Endothelial cell of umbilical vein (primary cell): Measurements from ENCODE around the gene RGL4. TPM values are rescaled to one million over a fixed set of nuclear protein-coding genes. Genes with fewer than 3 reads are reported as not detected.

ENCODE experiments used
- BruUV-seq: library from RNA; stranded (reverse); fragments of 400-500 nt; replicated peaks from 2 replicates; lab custom pipeline; 2021; lab: Mats Ljungman, UMichigan
- CTCF ChIA-PET: fragments of 300-600, 350-600 bp; sonication (Branson Sonifier 250); formaldehyde crosslinking; loops from one replicate; lab custom pipeline; 2021; ENCODE audit warnings: antibody characterized with exemption, inconsistent platforms; lab: Charles Lee
- POLR2A ChIA-PET: fragments of 300-600, 350-600 bp; sonication (Branson Sonifier 250); formaldehyde crosslinking; loops from one replicate; lab custom pipeline; 2021; ENCODE audit warnings: antibody characterized with exemption, inconsistent platforms; lab: Charles Lee
- DNase-seq: peaks from one replicate; pipeline ENCODE4 v3.0.0-alpha.2; 2011; ENCODE audit warnings: low read depth, low spot score
- FAIRE-seq: peaks from 2 replicates; lab custom pipeline; 2011; peaks lifted over from hg19 to GRCh38; lab: Jason Lieb, UNC
- H2AFZ ChIP-seq: 2 replicates; pipeline ENCODE4 v1.6.0; 2012; ENCODE audit warnings: low read depth, low read length, control low read depth, inconsistent platforms
- H3K27ac ChIP-seq: 2 replicates; pipeline ENCODE4 v1.5.1; 2011; ENCODE audit warnings: low read depth, mild to moderate bottlenecking, control low read depth, low read length, moderate library complexity; ENCODE audit not compliant: insufficient read depth
- H3K27me3 ChIP-seq, 2 experiments: 2 replicates each; pipeline versions ENCODE4 v1.6.0 to v1.6.1; 2011; ENCODE audit warnings: low read length in 2 of 2, mixed read lengths in 1 of 2; ENCODE audit not compliant: control insufficient read depth in 2 of 2, insufficient read depth in 2 of 2
- H3K36me3 ChIP-seq, 2 experiments: 2 replicates in 1 of 2; 3 replicates in 1 of 2; pipeline ENCODE4 v1.5.1; 2011; ENCODE audit warnings: low read length in 2 of 2, mild to moderate bottlenecking in 1 of 2, moderate library complexity in 1 of 2; ENCODE audit not compliant: control insufficient read depth in 2 of 2, insufficient read depth in 2 of 2; ENCODE audit errors: extremely low read depth in 1 of 2
- H3K4me1 ChIP-seq: 3 replicates; pipeline ENCODE4 v1.5.1; 2011; ENCODE audit warnings: mild to moderate bottlenecking, low read length; ENCODE audit not compliant: control insufficient read depth, insufficient read depth; ENCODE audit errors: extremely low read depth
- H3K4me2 ChIP-seq: 2 replicates; pipeline ENCODE4 v1.6.1; 2011; ENCODE audit warnings: low read length, control low read depth, mixed read lengths; ENCODE audit not compliant: insufficient read depth
- H3K4me3 ChIP-seq, 3 experiments: fragments of 200-600 bp in 1 of 3; sonication (generic), shearing (Covaris generic) in 1 of 3; replicated peaks in 1 of 3; 2 replicates each; pipeline ENCODE4 v1.5.1; 2011 to 2016; ENCODE audit warnings: control low read depth in 3 of 3, low read length in 3 of 3, mild to moderate bottlenecking in 2 of 3, inconsistent platforms in 1 of 3, low read depth in 1 of 3, moderate library complexity in 1 of 3; ENCODE audit not compliant: insufficient read depth in 1 of 3
- H3K79me2 ChIP-seq: 2 replicates; pipeline ENCODE4 v1.6.0; 2012; ENCODE audit warnings: low read length, inconsistent platforms; ENCODE audit not compliant: control insufficient read depth, insufficient read depth
- H3K9ac ChIP-seq: replicated peaks from 2 replicates; pipeline ENCODE3; 2011; ENCODE audit warnings: low read length, control low read depth; ENCODE audit not compliant: insufficient read depth; ENCODE audit errors: extremely low read depth
- H3K9me1 ChIP-seq: replicated peaks from 3 replicates; pipeline ENCODE4 v1.6.0; 2011; ENCODE audit warnings: mild to moderate bottlenecking, low read length; ENCODE audit not compliant: control insufficient read depth, insufficient read depth; ENCODE audit errors: extremely low read depth
- H3K9me3 ChIP-seq: replicated peaks from 2 replicates; pipeline ENCODE4 v1.5.1; 2012; ENCODE audit warnings: low read length, inconsistent platforms; ENCODE audit not compliant: control insufficient read depth, insufficient read depth
- H4K20me1 ChIP-seq: replicated peaks from 2 replicates; pipeline ENCODE3; 2011; ENCODE audit warnings: mild to moderate bottlenecking, low read length; ENCODE audit not compliant: control insufficient read depth, insufficient read depth; ENCODE audit errors: extremely low read depth
- EZH2 ChIP-seq: IDR thresholded peaks from 2 replicates; pipeline ENCODE4 v1.6.1; 2012; ENCODE audit warnings: borderline replicate concordance, low read depth, mild to moderate bottlenecking, moderate library complexity, low read length, inconsistent platforms; ENCODE audit not compliant: severe bottlenecking
- FOS ChIP-seq: IDR thresholded peaks from 2 replicates; pipeline ENCODE4 v1.6.1; 2011; ENCODE audit warnings: mild to moderate bottlenecking, low read length, moderate library complexity, borderline replicate concordance; ENCODE audit not compliant: insufficient read depth
- GATA2 ChIP-seq: IDR thresholded peaks from 2 replicates; pipeline ENCODE4 v1.7.0; 2011; ENCODE audit warnings: low read depth, mild to moderate bottlenecking, moderate library complexity, mixed read lengths, low read length; ENCODE audit not compliant: insufficient read length, insufficient read depth
- JUN ChIP-seq: IDR thresholded peaks from 2 replicates; pipeline ENCODE4 v1.6.1; 2011; ENCODE audit warnings: borderline replicate concordance, low read depth; ENCODE audit not compliant: insufficient read length, insufficient read depth
- MYC ChIP-seq: IDR thresholded peaks from one replicate; pipeline ENCODE4 v1.6.1; 2011; ENCODE audit warnings: mild to moderate bottlenecking, low read depth, low read length
- POLR2A ChIP-seq: IDR thresholded peaks from 2 replicates; pipeline ENCODE4 v1.6.1; 2012; ENCODE audit warnings: low read depth, mild to moderate bottlenecking, control low read depth, low read length
- POLR2AphosphoS5 ChIP-seq: IDR thresholded peaks from 2 replicates; pipeline ENCODE4 v1.6.1; 2012; ENCODE audit warnings: low read depth, mild to moderate bottlenecking, control low read depth, low read length, moderate library complexity; ENCODE audit not compliant: insufficient read depth
- dilution Hi-C: fragments of 300-500 bp; cut with MboI; formaldehyde crosslinking; loops from one replicate; pipeline ENCODE4 v1.15.0; 2019; ENCODE audit warnings: low sequenced_read_pairs; ENCODE audit not compliant: extremely low pct_ligation_motif_present
- intact Hi-C: fragments of 100-400 bp; cut with micrococcal nuclease; formaldehyde crosslinking; loops from one replicate; pipeline ENCODE4 v1.10.0; 2022
- polyA plus RNA-seq, 4 experiments: library from polyadenylated mRNA; depleted of rRNA in 3 of 4; stranded (reverse) in 3 of 4; unstranded in 1 of 4; fragments of >200 nt; gene quantifications; 2 replicates each; pipeline versions ENCODE4 v1.2.1 to v1.2.3, GENCODE V29; 2011 to 2012; ENCODE audit warnings: missing spikeins in 1 of 4
- total RNA-seq: library from RNA; stranded (reverse); gene quantifications from 2 replicates; pipeline ENCODE4 v1.2.3, GENCODE V29; 2021
- TF ChIP-seq, protein P1 (sequence below), 2 donors: IDR thresholded peaks; 1 replicate in 1 of 2; 2 replicates in 1 of 2; pipeline ENCODE4 v1.5.1; 2011; ENCODE audit warnings: low read length in 2 of 2, mild to moderate bottlenecking in 2 of 2, moderate library complexity in 2 of 2, control low read depth in 1 of 2, inconsistent platforms in 1 of 2, low read depth in 1 of 2; ENCODE audit not compliant: insufficient read depth in 1 of 2; ENCODE audit errors: extremely low read depth in 1 of 2
- TF ChIP-seq, protein P2 (sequence below): IDR thresholded peaks from 2 replicates; pipeline ENCODE4 v1.6.1; 2011; ENCODE audit not compliant: insufficient read depth, insufficient read length

RGL4 gene
- total and polyA plus RNA-seq, 2 donors (not counting 3 experiments of a cell fraction or from before 2014, with no cell fraction given): not detected

DNA sequence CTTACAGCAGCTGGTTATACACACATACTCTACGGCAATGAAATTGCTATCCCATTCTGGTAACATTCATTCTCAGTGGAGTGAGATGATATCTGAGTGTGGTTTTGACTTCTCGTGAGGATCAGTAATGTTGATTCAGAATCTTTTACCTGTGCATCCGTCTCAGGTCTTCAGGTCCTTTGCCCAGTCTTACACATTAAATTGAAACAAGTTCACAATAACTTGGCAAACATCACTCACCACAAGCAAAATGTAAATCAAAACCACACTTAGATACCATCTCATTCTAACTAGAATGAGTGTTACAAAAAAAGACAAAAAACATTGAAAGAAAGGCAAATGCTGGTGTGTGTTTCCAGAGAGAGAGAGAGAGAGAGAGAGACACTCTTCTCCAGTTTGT lies 14.0 kb downstream of the RGL4 start:
- Histone ChIP-seq H2AFZ (no peak overlapping the region), H3K9me3 (no peaks in the 10 kb centered on the region), H3K4me1 (no peaks in the 10 kb centered on the region), H3K9me1 (no peaks in the 10 kb centered on the region), H3K79me2 (peaks cover 16% of the 10 kb centered on the region), H3K4me2 (no peak overlapping the region), H3K4me3 (no peak overlapping the region), H3K27me3 (no peaks in the 10 kb centered on the region), H4K20me1 (no peaks in the 10 kb centered on the region), H3K27ac (no peak overlapping the region), H3K9ac (no peak overlapping the region), H3K36me3 (peaks cover 25 to 31% of the 10 kb centered on the region in 2 experiments)
- intact Hi-C loops: no loop called here
- dilution Hi-C loops: no loop called here
- FAIRE-seq: no peak
- CTCF ChIA-PET: no interaction called here
- POLR2A ChIA-PET: no interaction called here
- no peak for DNase-seq
- TF ChIP-seq, protein P1, sequence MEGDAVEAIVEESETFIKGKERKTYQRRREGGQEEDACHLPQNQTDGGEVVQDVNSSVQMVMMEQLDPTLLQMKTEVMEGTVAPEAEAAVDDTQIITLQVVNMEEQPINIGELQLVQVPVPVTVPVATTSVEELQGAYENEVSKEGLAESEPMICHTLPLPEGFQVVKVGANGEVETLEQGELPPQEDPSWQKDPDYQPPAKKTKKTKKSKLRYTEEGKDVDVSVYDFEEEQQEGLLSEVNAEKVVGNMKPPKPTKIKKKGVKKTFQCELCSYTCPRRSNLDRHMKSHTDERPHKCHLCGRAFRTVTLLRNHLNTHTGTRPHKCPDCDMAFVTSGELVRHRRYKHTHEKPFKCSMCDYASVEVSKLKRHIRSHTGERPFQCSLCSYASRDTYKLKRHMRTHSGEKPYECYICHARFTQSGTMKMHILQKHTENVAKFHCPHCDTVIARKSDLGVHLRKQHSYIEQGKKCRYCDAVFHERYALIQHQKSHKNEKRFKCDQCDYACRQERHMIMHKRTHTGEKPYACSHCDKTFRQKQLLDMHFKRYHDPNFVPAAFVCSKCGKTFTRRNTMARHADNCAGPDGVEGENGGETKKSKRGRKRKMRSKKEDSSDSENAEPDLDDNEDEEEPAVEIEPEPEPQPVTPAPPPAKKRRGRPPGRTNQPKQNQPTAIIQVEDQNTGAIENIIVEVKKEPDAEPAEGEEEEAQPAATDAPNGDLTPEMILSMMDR (IDR thresholded peaks at IDR 0.05; ENCODE audit: extremely low read depth in 1 of 2, insufficient read depth in 1 of 2, low read depth in 1 of 2, low read length in 2 of 2): no peak
- TF ChIP-seq POLR2AphosphoS5 (no peak), MYC (no peak), FOS (no peak), GATA2 (no peak), POLR2A (no peak), EZH2 (no peak), JUN (no peak)
- TF ChIP-seq, protein P2, sequence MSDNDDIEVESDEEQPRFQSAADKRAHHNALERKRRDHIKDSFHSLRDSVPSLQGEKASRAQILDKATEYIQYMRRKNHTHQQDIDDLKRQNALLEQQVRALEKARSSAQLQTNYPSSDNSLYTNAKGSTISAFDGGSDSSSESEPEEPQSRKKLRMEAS: no peak
- no TSS peak for BruUV-seq
